SHP77 (cell line): ENCODE data around the gene MAL.

Experiments
- DNase-seq, 2 experiments: peaks; one replicate each; lab custom pipeline; 2025; lab: John Stamatoyannopoulos, UW

Gene MAL

DNA sequence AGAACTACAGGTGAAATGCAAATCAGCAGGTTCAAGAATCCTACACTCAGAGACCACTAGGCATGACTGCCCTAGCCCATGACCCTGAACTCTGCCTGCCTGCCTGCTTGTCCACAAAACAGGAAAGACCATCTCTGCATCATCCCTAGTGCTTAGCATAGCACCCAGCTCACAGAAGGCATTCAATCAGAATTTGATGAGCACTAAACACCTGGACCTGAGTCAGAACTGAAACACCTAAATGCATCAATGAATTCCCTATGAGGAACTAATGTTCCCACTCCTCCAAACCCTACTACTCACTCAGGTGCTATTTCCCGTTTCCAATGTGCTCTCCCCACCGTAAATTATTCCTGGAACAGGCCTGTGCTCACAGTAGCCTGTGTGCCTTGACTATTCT is 74.4 kb downstream of the MAL start:
- no peak for DNase-seq
